Endothelial cell (in vitro differentiated cells): Measurements from ENCODE around the gene POLQ. TPM values are rescaled to one million over a fixed set of nuclear protein-coding genes. Genes with fewer than 3 reads are reported as not detected.
"Not testable (repeated sequence)": the region's sequence is repeated elsewhere in the genome, so short reads cannot be mapped to it uniquely, and the experiment has no call there.

Source experiments
- DNase-seq: peaks from one replicate; pipeline ENCODE4 v3.0.0; 2021; ENCODE audit warnings: low spot score
- H3K27ac Mint-ChIP-seq: one replicate; pipeline ENCODE4 v1.8.0; 2021; ENCODE audit warnings: mixed read lengths, inconsistent platforms; ENCODE audit not compliant: unreplicated experiment
- H3K27me3 Mint-ChIP-seq: one replicate; pipeline ENCODE4 v1.8.0; 2021; ENCODE audit warnings: mild to moderate bottlenecking, moderate library complexity, mixed read lengths, inconsistent platforms; ENCODE audit not compliant: unreplicated experiment
- H3K36me3 Mint-ChIP-seq: one replicate; pipeline ENCODE4 v1.8.0; 2021; ENCODE audit warnings: mild to moderate bottlenecking, low read depth, mixed read lengths, inconsistent platforms; ENCODE audit not compliant: unreplicated experiment
- H3K4me1 Mint-ChIP-seq: one replicate; pipeline ENCODE4 v1.8.0; 2021; ENCODE audit warnings: mild to moderate bottlenecking, mixed read lengths, inconsistent platforms; ENCODE audit not compliant: unreplicated experiment
- H3K4me3 Mint-ChIP-seq: one replicate; pipeline ENCODE4 v1.8.0; 2021; ENCODE audit warnings: mild to moderate bottlenecking, mixed read lengths, inconsistent platforms; ENCODE audit not compliant: unreplicated experiment
- H3K9me3 Mint-ChIP-seq: one replicate; pipeline ENCODE4 v1.8.0; 2021; ENCODE audit warnings: mixed read lengths, inconsistent platforms; ENCODE audit not compliant: unreplicated experiment
- CTCF ChIP-seq: fragments of 200-600 bp; sonication (generic); IDR thresholded peaks from one replicate; pipeline ENCODE4 v1.5.0; 2021; ENCODE audit warnings: antibody characterized with exemption; ENCODE audit not compliant: unreplicated experiment
- total RNA-seq: library from RNA; stranded (reverse); fragmentation: NEBNext Ultra II Directional; extraction: Animal tissue kit (Norgen Biotek cat#: 25700); gene quantifications from one replicate; pipeline ENCODE4 v1.2.1, GENCODE V29; 2021; ENCODE audit not compliant: unreplicated experiment

Gene POLQ
- total RNA-seq, 1 donor from 2014 or later: 2.1 TPM

- Mint-ChIP-seq H3K36me3 (no peaks in the 10 kb centered on the region), H3K27me3 (no peaks in the 10 kb centered on the region), H3K4me1 (no peaks in the 10 kb centered on the region), H3K9me3 (no peaks in the 10 kb centered on the region), H3K27ac (no peak overlapping the region), H3K4me3 (no peak overlapping the region)
- DNase-seq: no peak
- no peak for TF ChIP-seq CTCF
These were observed 78.7 kb downstream of the POLQ start for GRCh38 chr3:121467085-121467484.

DNA sequence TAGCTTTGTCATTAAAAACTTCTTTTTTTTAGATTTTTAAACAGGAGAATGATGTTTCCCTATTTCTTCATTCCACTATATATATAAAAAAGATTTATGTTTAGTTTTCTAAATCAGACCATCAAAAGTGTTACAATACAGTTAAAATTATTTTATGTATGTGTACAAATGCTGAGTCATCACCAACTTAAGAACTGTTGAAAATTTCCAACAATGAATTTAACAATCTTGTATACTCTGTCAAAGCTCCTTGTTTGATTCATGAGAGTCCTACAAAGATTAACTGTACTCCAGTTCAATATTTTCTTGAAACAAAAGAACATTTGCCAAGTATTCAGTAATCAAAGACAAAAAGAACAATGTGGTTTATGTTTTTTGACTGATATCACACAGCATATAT, 82.0 kb downstream of the POLQ start:
- no peaks in the 10 kb centered on the region for H3K27me3 Mint-ChIP-seq
- no peak overlapping the region for H3K4me3 Mint-ChIP-seq
- H3K36me3 Mint-ChIP-seq: peaks cover under 1% of the 10 kb centered on the region
- no peaks in the 10 kb centered on the region for H3K9me3 Mint-ChIP-seq
- DNase-seq: no peak
- no peak for TF ChIP-seq CTCF
- no peak overlapping the region for H3K27ac Mint-ChIP-seq
- H3K4me1 Mint-ChIP-seq: no peaks in the 10 kb centered on the region

GRCh38 chr3:121462565-121462964, 83.2 kb downstream of the POLQ start:
- no peak overlapping the region for H3K27ac Mint-ChIP-seq
- H3K4me1 Mint-ChIP-seq: no peaks in the 10 kb centered on the region
- no peak overlapping the region for H3K4me3 Mint-ChIP-seq
- no peak for DNase-seq
- no peaks in the 10 kb centered on the region for H3K9me3 Mint-ChIP-seq
- no peak for TF ChIP-seq CTCF
- H3K27me3 Mint-ChIP-seq: no peaks in the 10 kb centered on the region
- peaks cover 4% of the 10 kb centered on the region for H3K36me3 Mint-ChIP-seq

- not testable (repeated sequence) for H3K27me3 Mint-ChIP-seq, H3K4me1 Mint-ChIP-seq
These were observed 94.0 kb downstream of the POLQ start for GRCh38 chr3:121451752-121452151.

DNA sequence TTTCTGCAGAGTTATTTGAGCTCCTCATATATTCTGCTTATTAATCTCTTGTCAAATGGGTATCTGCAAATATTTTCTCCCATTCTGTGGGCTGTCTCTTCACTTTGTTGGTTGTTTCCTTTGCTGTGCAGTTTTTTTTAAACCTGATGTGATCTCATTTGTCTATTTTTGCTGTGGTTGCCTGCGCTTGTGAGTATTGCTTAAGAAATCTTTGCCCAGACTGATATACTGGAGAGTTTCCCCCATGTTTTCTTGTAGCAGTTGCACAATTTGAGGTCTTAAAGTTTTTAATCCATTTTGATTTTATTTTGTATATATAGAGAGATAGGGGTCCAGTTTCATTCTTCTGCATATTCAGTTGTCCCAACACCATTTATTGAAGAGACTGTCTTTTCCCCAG, 102.3 kb downstream of the POLQ start:
- Mint-ChIP-seq H3K9me3 (no peaks in the 10 kb centered on the region), H3K27ac (no peak overlapping the region), H3K4me1 (no peaks in the 10 kb centered on the region), H3K27me3 (no peaks in the 10 kb centered on the region), H3K36me3 (no peaks in the 10 kb centered on the region), H3K4me3 (no peak overlapping the region)
- TF ChIP-seq CTCF: no peak
- DNase-seq: no peak

More at GRCh38 chr3:121451752-121452151, 94.0 kb downstream of the POLQ start:
- H3K27ac Mint-ChIP-seq, DNase-seq, H3K4me3 Mint-ChIP-seq, H3K9me3 Mint-ChIP-seq: not testable (repeated sequence)
- H3K36me3 Mint-ChIP-seq: peaks cover 13% of the 10 kb centered on the region

DNA sequence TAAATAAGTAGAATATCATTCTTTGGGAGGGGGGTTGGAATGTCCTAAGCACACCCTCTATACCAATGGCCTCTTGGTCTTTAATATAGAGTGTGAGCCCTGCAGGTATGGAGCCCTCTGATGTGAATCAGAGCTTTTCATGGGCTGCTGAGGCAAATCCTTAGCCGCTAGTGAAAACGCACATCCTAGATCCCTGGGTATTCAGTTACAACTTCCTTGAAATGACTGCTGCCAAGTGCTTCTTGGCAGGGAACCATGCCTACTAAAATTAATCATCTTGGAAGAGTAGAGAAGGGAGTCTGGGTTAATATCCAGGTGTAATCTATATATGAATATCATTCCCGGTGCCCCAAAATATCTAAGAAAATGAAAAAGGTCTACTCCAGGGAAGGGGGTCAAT, 109.1 kb downstream of the POLQ start:
- Mint-ChIP-seq H3K4me1 (peaks cover 2% of the 10 kb centered on the region), H3K4me3 (no peak overlapping the region), H3K36me3 (no peaks in the 10 kb centered on the region), H3K9me3 (no peaks in the 10 kb centered on the region), H3K27ac (no peak overlapping the region), H3K27me3 (no peaks in the 10 kb centered on the region)
- TF ChIP-seq CTCF: no peak
- no peak for DNase-seq
